Measurements from ENCODE around the gene KCNMB1. TPM values are rescaled to one million over a fixed set of nuclear protein-coding genes. Genes with fewer than 3 reads are reported as not detected.

KCNMB1 gene
- total RNA-seq, 1 donor from 2014 or later, result 0.29 TPM

DNA sequence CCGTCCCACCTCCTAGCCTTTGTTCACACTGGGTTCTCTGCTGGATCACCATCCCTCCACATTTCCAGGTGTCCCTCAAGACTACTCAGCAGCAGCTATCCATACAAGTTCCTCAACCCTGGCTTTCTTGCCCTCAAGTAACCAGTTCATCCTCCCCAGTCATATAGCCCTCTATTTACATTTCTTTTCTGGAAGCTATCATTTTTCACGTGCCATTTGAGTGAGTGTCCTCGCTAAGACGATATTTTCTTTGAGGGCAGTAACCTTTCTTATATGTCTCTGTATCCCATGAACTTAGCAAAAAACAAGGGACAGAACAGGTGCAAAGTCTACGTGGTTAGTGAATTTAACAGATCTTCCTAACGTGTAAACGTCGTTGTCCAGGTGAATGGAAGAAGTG, 29.6 kb upstream of the KCNMB1 start:
- TF ChIP-seq, protein P1, sequence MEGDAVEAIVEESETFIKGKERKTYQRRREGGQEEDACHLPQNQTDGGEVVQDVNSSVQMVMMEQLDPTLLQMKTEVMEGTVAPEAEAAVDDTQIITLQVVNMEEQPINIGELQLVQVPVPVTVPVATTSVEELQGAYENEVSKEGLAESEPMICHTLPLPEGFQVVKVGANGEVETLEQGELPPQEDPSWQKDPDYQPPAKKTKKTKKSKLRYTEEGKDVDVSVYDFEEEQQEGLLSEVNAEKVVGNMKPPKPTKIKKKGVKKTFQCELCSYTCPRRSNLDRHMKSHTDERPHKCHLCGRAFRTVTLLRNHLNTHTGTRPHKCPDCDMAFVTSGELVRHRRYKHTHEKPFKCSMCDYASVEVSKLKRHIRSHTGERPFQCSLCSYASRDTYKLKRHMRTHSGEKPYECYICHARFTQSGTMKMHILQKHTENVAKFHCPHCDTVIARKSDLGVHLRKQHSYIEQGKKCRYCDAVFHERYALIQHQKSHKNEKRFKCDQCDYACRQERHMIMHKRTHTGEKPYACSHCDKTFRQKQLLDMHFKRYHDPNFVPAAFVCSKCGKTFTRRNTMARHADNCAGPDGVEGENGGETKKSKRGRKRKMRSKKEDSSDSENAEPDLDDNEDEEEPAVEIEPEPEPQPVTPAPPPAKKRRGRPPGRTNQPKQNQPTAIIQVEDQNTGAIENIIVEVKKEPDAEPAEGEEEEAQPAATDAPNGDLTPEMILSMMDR (IDR thresholded peaks at IDR 0.05; ENCODE audit: partially characterized antibody, unreplicated experiment), result no peak
- no peak for DNase-seq
- H3K36me3 Mint-ChIP-seq (ENCODE audit: unreplicated experiment), result no peaks in the 10 kb centered on the region
- no peak overlapping the region for H3K4me3 Mint-ChIP-seq (ENCODE audit: unreplicated experiment)
- peaks cover 2% of the 10 kb centered on the region for H3K27me3 Mint-ChIP-seq (ENCODE audit: unreplicated experiment)
- H3K27ac Mint-ChIP-seq (ENCODE audit: unreplicated experiment), result no peak overlapping the region
- H3K9me3 Mint-ChIP-seq (ENCODE audit: unreplicated experiment), result no peaks in the 10 kb centered on the region
- H3K4me1 Mint-ChIP-seq (ENCODE audit: low read depth, unreplicated experiment), result peaks cover 10% of the 10 kb centered on the region

DNA sequence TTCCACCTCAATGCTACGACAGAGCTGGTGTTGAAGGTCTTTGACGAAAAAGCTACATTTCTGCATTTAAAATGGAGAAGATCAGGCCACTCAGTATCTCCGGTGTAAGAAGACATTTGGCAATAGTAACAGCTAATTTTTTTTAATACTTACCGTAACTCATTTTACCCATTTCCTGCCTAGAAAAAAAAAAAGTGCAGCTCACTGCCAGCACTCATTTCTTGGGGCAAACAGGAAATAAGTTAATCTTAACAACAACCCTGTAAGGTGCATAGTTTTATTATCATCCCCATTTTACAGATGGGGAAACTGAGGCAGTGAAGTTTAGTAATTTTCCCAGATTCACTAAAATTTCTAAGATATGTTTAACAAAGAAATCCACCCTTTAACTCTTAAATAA, 27.4 kb upstream of the KCNMB1 start:
- Mint-ChIP-seq H3K9me3 (ENCODE audit: unreplicated experiment) (no peaks in the 10 kb centered on the region), H3K36me3 (ENCODE audit: unreplicated experiment) (no peaks in the 10 kb centered on the region), H3K27me3 (ENCODE audit: unreplicated experiment) (peaks cover 6% of the 10 kb centered on the region), H3K27ac (ENCODE audit: unreplicated experiment) (no peak overlapping the region), H3K4me3 (ENCODE audit: unreplicated experiment) (no peak overlapping the region), H3K4me1 (ENCODE audit: low read depth, unreplicated experiment) (peaks cover 7% of the 10 kb centered on the region)
- no peak for DNase-seq
- TF ChIP-seq, protein P1 (IDR thresholded peaks at IDR 0.05; ENCODE audit: partially characterized antibody, unreplicated experiment), result no peak

DNA sequence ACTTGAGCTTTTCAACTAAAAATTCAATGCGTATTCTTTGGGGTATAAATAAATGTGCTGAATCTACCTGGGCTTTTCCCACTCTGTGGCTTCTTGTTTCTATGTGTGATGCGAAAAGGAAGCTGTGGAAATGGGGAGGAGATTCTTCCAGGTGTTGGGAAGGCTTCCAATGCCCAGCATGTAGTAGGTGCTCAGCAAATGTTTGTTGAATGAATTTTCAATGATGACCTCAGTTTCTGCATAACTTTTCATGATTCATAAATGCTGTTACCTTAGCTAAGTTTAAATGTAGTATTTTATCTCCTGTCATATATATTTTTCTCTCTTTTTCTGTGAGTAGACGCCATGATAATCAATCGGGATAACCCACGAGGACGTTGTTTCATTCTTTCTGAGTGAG, 25.6 kb upstream of the KCNMB1 start:
- Mint-ChIP-seq H3K27me3 (ENCODE audit: unreplicated experiment) (peaks cover 4% of the 10 kb centered on the region), H3K27ac (ENCODE audit: unreplicated experiment) (no peak overlapping the region), H3K4me3 (ENCODE audit: unreplicated experiment) (no peak overlapping the region), H3K36me3 (ENCODE audit: unreplicated experiment) (no peaks in the 10 kb centered on the region), H3K9me3 (ENCODE audit: unreplicated experiment) (no peaks in the 10 kb centered on the region), H3K4me1 (ENCODE audit: low read depth, unreplicated experiment) (no peaks in the 10 kb centered on the region)
- TF ChIP-seq, protein P1 (IDR thresholded peaks at IDR 0.05; ENCODE audit: partially characterized antibody, unreplicated experiment), result no peak
- DNase-seq, result no peak

DNA sequence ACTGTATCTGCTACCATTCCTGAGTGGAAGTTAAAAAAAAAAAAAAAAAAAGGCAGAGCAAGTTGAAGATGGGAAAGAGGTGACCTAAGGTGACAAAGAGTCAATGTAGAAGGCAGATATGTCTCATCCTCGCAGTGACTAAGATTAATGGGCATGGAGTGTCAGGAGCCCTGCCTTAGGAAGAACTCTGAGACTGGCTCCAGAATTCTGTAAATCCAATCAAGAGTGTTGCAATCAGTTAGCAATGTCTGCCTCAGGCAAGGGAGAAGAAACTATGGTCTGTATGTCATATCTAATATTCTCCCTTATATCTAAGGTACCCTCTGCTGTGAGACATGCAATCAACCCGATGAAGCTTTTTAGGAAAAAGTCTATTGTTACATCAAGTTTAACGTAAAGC, 24.7 kb upstream of the KCNMB1 start:
- TF ChIP-seq, protein P1 (IDR thresholded peaks at IDR 0.05; ENCODE audit: partially characterized antibody, unreplicated experiment), result no peak
- DNase-seq, result no peak
- no peaks in the 10 kb centered on the region for H3K4me1 Mint-ChIP-seq (ENCODE audit: low read depth, unreplicated experiment)
- H3K27me3 Mint-ChIP-seq (ENCODE audit: unreplicated experiment), result peaks cover 4% of the 10 kb centered on the region
- no peaks in the 10 kb centered on the region for H3K9me3 Mint-ChIP-seq (ENCODE audit: unreplicated experiment)
- H3K36me3 Mint-ChIP-seq (ENCODE audit: unreplicated experiment), result no peaks in the 10 kb centered on the region
- no peak overlapping the region for H3K27ac Mint-ChIP-seq (ENCODE audit: unreplicated experiment)
- no peak overlapping the region for H3K4me3 Mint-ChIP-seq (ENCODE audit: unreplicated experiment)

DNA sequence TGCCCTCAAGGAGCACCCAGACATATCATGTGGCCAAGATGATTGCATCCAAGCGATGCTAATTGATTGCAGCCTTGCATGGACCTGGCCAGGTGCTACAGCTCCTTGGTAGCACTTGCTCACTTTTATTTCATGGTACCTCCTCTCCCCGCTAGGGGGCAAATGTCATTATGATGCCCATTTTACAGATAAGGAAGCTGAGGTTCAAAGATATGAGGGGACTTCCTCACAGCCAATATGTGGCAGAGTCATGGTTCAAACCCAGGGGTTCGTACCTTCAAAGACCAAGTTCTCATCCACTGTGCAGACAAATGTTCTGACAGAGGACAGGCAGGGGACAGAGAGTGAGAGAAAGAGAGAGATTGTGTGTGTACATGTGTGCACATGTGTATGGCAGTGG, 21.9 kb upstream of the KCNMB1 start:
- Mint-ChIP-seq H3K27me3 (ENCODE audit: unreplicated experiment) (peaks cover 4% of the 10 kb centered on the region), H3K36me3 (ENCODE audit: unreplicated experiment) (peaks cover under 1% of the 10 kb centered on the region), H3K27ac (ENCODE audit: unreplicated experiment) (no peak overlapping the region), H3K9me3 (ENCODE audit: unreplicated experiment) (no peaks in the 10 kb centered on the region), H3K4me1 (ENCODE audit: low read depth, unreplicated experiment) (peaks cover 9% of the 10 kb centered on the region), H3K4me3 (ENCODE audit: unreplicated experiment) (no peak overlapping the region)
- no peak for DNase-seq
- TF ChIP-seq, protein P1 (IDR thresholded peaks at IDR 0.05; ENCODE audit: partially characterized antibody, unreplicated experiment), result no peak

Measured in glutamatergic neuron (in vitro differentiated cells).